B cell (primary cell): Measurements from ENCODE around the gene AQP6.

Source experiments
- CTCF ChIP-seq: fragments of 200-600 bp; IDR thresholded peaks from one replicate; pipeline ENCODE4 v1.8.0; 2022; ENCODE audit warnings: antibody characterized with exemption, mild to moderate bottlenecking
- EZH2 ChIP-seq: IDR thresholded peaks from 2 replicates; pipeline ENCODE4 v1.6.1; 2012; ENCODE audit warnings: borderline replicate concordance, low read depth, mild to moderate bottlenecking, moderate library complexity, low read length; ENCODE audit not compliant: insufficient read depth, poor library complexity, severe bottlenecking

GRCh38 chr12:50006754-50007442 lies 34.2 kb downstream of the AQP6 start:
- TF ChIP-seq CTCF (no peak), EZH2 (no peak)
